H1 (cell line): ENCODE data around the gene PDE3A. TPM values are rescaled to one million over a fixed set of nuclear protein-coding genes. Genes with fewer than 3 reads are reported as not detected.

Experiments used
- CTCF ChIA-PET: fragments of 300-600 bp; sonication (Branson Sonifier 250); formaldehyde crosslinking; loops from one replicate; lab custom pipeline; 2021; ENCODE audit not compliant: partially characterized antibody; lab: Charles Lee
- POLR2A ChIA-PET: fragments of 300-600 bp; sonication (Branson Sonifier 250); formaldehyde crosslinking; loops from one replicate; lab custom pipeline; 2021; ENCODE audit warnings: inconsistent platforms; ENCODE audit not compliant: partially characterized antibody; lab: Charles Lee
- DNase-seq, 2 experiments: peaks; one replicate each; pipeline versions ENCODE4 v3.0.0 to v3.0.0-alpha.2; 2010 to 2022; ENCODE audit warnings: low spot score in 2 of 2, low read depth in 1 of 2, mixed read lengths in 1 of 2
- FAIRE-seq: peaks from 2 replicates; lab custom pipeline; 2011; peaks lifted over from hg19 to GRCh38; lab: Jason Lieb, UNC
- H2AFZ ChIP-seq: 2 replicates; pipeline ENCODE4 v1.8.1; 2012; ENCODE audit warnings: low read length, inconsistent platforms
- H2AK5ac ChIP-seq: 2 replicates; pipeline ENCODE4 v1.6.1; 2013; ENCODE audit warnings: low read depth, low read length
- H2BK120ac ChIP-seq: replicated peaks from 2 replicates; pipeline ENCODE3; 2013; ENCODE audit warnings: low read depth, low read length, inconsistent platforms
- H2BK12ac ChIP-seq: 2 replicates; pipeline ENCODE4 v1.6.1; 2013; ENCODE audit warnings: low read depth, low read length
- H2BK15ac ChIP-seq: 2 replicates; pipeline ENCODE4 v1.6.1; 2013; ENCODE audit warnings: low read length
- H2BK20ac ChIP-seq: 2 replicates; pipeline ENCODE4 v1.6.1; 2013; ENCODE audit warnings: low read length
- H2BK5ac ChIP-seq: 2 replicates; pipeline ENCODE4 v1.6.1; 2013; ENCODE audit warnings: low read depth, low read length
- H3K14ac ChIP-seq: 2 replicates; pipeline ENCODE4 v1.6.1; 2013; ENCODE audit warnings: inconsistent platforms; ENCODE audit not compliant: insufficient read length
- H3K18ac ChIP-seq: 2 replicates; pipeline ENCODE4 v1.6.1; 2013; ENCODE audit warnings: low read length; ENCODE audit errors: extremely low read depth
- H3K23ac ChIP-seq: 2 replicates; pipeline ENCODE4 v1.6.1; 2013; ENCODE audit warnings: inconsistent platforms; ENCODE audit not compliant: insufficient read length
- H3K23me2 ChIP-seq: 2 replicates; pipeline ENCODE4 v1.6.1; 2013; ENCODE audit warnings: low read depth, low read length
- H3K27ac ChIP-seq: 2 replicates; pipeline ENCODE4 v1.6.1; 2011; ENCODE audit warnings: low read depth, low read length, inconsistent platforms
- H3K27me3 ChIP-seq, 4 experiments: replicated peaks in 1 of 4; 1 replicate in 1 of 4; 2 replicates in 3 of 4; pipeline versions ENCODE4 v1.6.1 to v1.8.1; 2011 to 2013; ENCODE audit warnings: low read length in 3 of 4, mild to moderate bottlenecking in 3 of 4, inconsistent platforms in 2 of 4, mixed read lengths in 2 of 4, moderate library complexity in 1 of 4; ENCODE audit not compliant: control insufficient read depth in 3 of 4, insufficient read depth in 3 of 4; ENCODE audit errors: extremely low read depth in 1 of 4
- H3K36me3 ChIP-seq, 4 experiments: 2 replicates each; pipeline versions ENCODE4 v1.6.1 to v1.8.1; 2011 to 2013; ENCODE audit warnings: mild to moderate bottlenecking in 4 of 4, low read length in 3 of 4, moderate library complexity in 2 of 4, control low read depth in 1 of 4, inconsistent platforms in 1 of 4; ENCODE audit not compliant: insufficient read depth in 4 of 4, control insufficient read depth in 2 of 4
- H3K4ac ChIP-seq: replicated peaks from 2 replicates; pipeline ENCODE3; 2013; ENCODE audit warnings: low read length, low read depth, mixed read lengths, inconsistent platforms; ENCODE audit not compliant: insufficient read length
- H3K4me1 ChIP-seq, 4 experiments: replicated peaks in 1 of 4; 1 replicate in 1 of 4; 2 replicates in 3 of 4; pipeline versions ENCODE4 v1.6.1 to v1.8.1; 2011 to 2013; ENCODE audit warnings: low read length in 3 of 4, inconsistent platforms in 2 of 4, mixed read lengths in 1 of 4; ENCODE audit not compliant: insufficient read depth in 4 of 4, control insufficient read depth in 3 of 4
- H3K4me2 ChIP-seq, 2 experiments: 2 replicates each; pipeline versions ENCODE4 v1.6.1 to v1.8.1; 2011 to 2013; ENCODE audit warnings: low read depth in 2 of 2, low read length in 2 of 2, control low read depth in 1 of 2, inconsistent platforms in 1 of 2, mild to moderate bottlenecking in 1 of 2; ENCODE audit not compliant: insufficient read depth in 1 of 2
- H3K4me3 ChIP-seq, 4 experiments: fragments of 200-600, 300-600 bp in 1 of 4; sonication (generic), shearing (Covaris generic), sonication (Bioruptor Twin) in 1 of 4; 2 replicates each; pipeline versions ENCODE4 v1.5.1 to v1.8.1; 2011 to 2016; ENCODE audit warnings: low read length in 4 of 4, low read depth in 3 of 4, control low read depth in 2 of 4, inconsistent platforms in 2 of 4, mild to moderate bottlenecking in 2 of 4, mixed read lengths in 1 of 4, moderate library complexity in 1 of 4; ENCODE audit not compliant: insufficient read depth in 2 of 4; ENCODE audit errors: extremely low read depth in 1 of 4
- H3K56ac ChIP-seq: replicated peaks from 2 replicates; pipeline ENCODE3; 2013; ENCODE audit warnings: low read depth, mild to moderate bottlenecking, mixed read lengths, low read length, inconsistent platforms; ENCODE audit not compliant: insufficient read length
- H3K79me1 ChIP-seq: 2 replicates; pipeline ENCODE4 v1.6.1; 2013; ENCODE audit warnings: low read depth, low read length, control low read depth
- H3K79me2 ChIP-seq, 2 experiments: 2 replicates each; pipeline versions ENCODE4 v1.6.1 to v1.8.1; 2012 to 2013; ENCODE audit warnings: low read length in 2 of 2, mild to moderate bottlenecking in 2 of 2, inconsistent platforms in 1 of 2; ENCODE audit not compliant: insufficient read depth in 2 of 2, control insufficient read depth in 1 of 2
- H3K9ac ChIP-seq, 4 experiments: replicated peaks in 1 of 4; 1 replicate in 1 of 4; 2 replicates in 3 of 4; pipeline versions ENCODE4 v1.6.1 to v1.8.1; 2011 to 2013; ENCODE audit warnings: low read depth in 3 of 4, low read length in 3 of 4, control low read depth in 2 of 4, mild to moderate bottlenecking in 2 of 4, moderate library complexity in 2 of 4, inconsistent platforms in 1 of 4; ENCODE audit errors: extremely low read depth in 1 of 4
- H3K9me3 ChIP-seq, 2 experiments: 2 replicates each; pipeline versions ENCODE4 v1.6.1 to v1.8.1; 2012 to 2013; ENCODE audit warnings: mild to moderate bottlenecking in 2 of 2, moderate library complexity in 2 of 2, control low read depth in 1 of 2, inconsistent platforms in 1 of 2, low read depth in 1 of 2, low read length in 1 of 2, mixed read lengths in 1 of 2; ENCODE audit not compliant: insufficient read depth in 2 of 2
- H4K20me1 ChIP-seq, 2 experiments: replicated peaks in 1 of 2; 2 replicates each; pipeline versions ENCODE3 to v1.8.1; 2011 to 2013; ENCODE audit warnings: inconsistent platforms in 2 of 2, low read length in 2 of 2, mild to moderate bottlenecking in 1 of 2; ENCODE audit not compliant: insufficient read depth in 2 of 2, control insufficient read depth in 1 of 2
- H4K5ac ChIP-seq: 2 replicates; pipeline ENCODE4 v1.6.1; 2013; ENCODE audit warnings: low read length, low read depth, mixed read lengths, inconsistent platforms; ENCODE audit not compliant: insufficient read length
- H4K8ac ChIP-seq: 2 replicates; pipeline ENCODE4 v1.8.0; 2013; ENCODE audit warnings: mild to moderate bottlenecking, moderate library complexity, low read length, inconsistent platforms; ENCODE audit not compliant: insufficient read depth; ENCODE audit errors: extremely low read depth
- H4K91ac ChIP-seq: replicated peaks from 2 replicates; pipeline ENCODE3; 2013; ENCODE audit warnings: low read length, mixed read lengths, inconsistent platforms; ENCODE audit not compliant: insufficient read length
- BACH1 ChIP-seq: IDR thresholded peaks from 2 replicates; pipeline ENCODE4 v1.6.1; 2012; ENCODE audit warnings: low read length, improper control_type of control experiment
- BCL11A ChIP-seq, 2 experiments: IDR thresholded peaks; one replicate each; pipeline ENCODE4 v1.6.1; 2011; ENCODE audit warnings: low read depth in 2 of 2, low read length in 2 of 2, mild to moderate bottlenecking in 2 of 2
- E2F6 ChIP-seq: IDR thresholded peaks from 2 replicates; pipeline ENCODE4 v1.6.1; 2012; ENCODE audit warnings: inconsistent platforms
- EGR1 ChIP-seq: IDR thresholded peaks from 2 replicates; pipeline ENCODE4 v1.6.1; 2011; ENCODE audit warnings: low read depth, low read length, borderline replicate concordance
- FOSL1 ChIP-seq: IDR thresholded peaks from 2 replicates; pipeline ENCODE4 v1.6.1; 2011; ENCODE audit warnings: mild to moderate bottlenecking, low read depth, low read length, moderate library complexity; ENCODE audit not compliant: insufficient read depth
- JUND ChIP-seq: IDR thresholded peaks from 2 replicates; pipeline ENCODE4 v1.6.1; 2011; ENCODE audit warnings: mild to moderate bottlenecking, improper control_type of control experiment, low read length
- MAFK ChIP-seq: IDR thresholded peaks from 2 replicates; pipeline ENCODE4 v1.6.1; 2012; ENCODE audit warnings: low read depth, mild to moderate bottlenecking, improper control_type of control experiment, low read length
- NANOG ChIP-seq: IDR thresholded peaks from 2 replicates; pipeline ENCODE4 v1.6.1; 2011; ENCODE audit warnings: low read length, low read depth, mild to moderate bottlenecking, inconsistent platforms; ENCODE audit not compliant: insufficient read depth, poor library complexity, severe bottlenecking
- SAP30 ChIP-seq: fragments of 300-600 bp; sonication (generic); IDR thresholded peaks from 2 replicates; pipeline ENCODE4 v1.7.1; 2012; ENCODE audit warnings: low read length, moderate library complexity, mild to moderate bottlenecking, inconsistent platforms; ENCODE audit not compliant: insufficient read depth, insufficient replicate concordance
- SIRT6 ChIP-seq: IDR thresholded peaks from one replicate; pipeline ENCODE4 v1.7.1; 2012; ENCODE audit warnings: low read length, inconsistent platforms
- SP1 ChIP-seq: IDR thresholded peaks from 2 replicates; pipeline ENCODE4 v1.6.1; 2011; ENCODE audit warnings: low read depth, low read length
- YY1 ChIP-seq: IDR thresholded peaks from 2 replicates; pipeline ENCODE4 v1.6.1; 2011; ENCODE audit warnings: low read depth, mild to moderate bottlenecking, low read length
- WGBS, 2 experiments: shearing (Covaris generic) in 1 of 2; methylation state at CpG; one replicate each; pipeline versions ENCODE4 v1.1.6 to v1.1.7; 2013 to 2015; ENCODE audit warnings: low lambda C conversion rate in 2 of 2, mixed read lengths in 2 of 2, inconsistent platforms in 1 of 2, low coverage in 1 of 2, missing lambda C conversion rate in 1 of 2; ENCODE audit not compliant: insufficient replicate concordance in 2 of 2, insufficient coverage in 1 of 2, insufficient read length in 1 of 2; ENCODE audit errors: extremely low coverage in 1 of 2, missing lambda C conversion rate in 1 of 2; 5-methylcytosine and 5-hydroxymethylcytosine counted together
- polyA plus RNA-seq, 7 experiments: library from polyadenylated mRNA; depleted of rRNA in 3 of 7; stranded (reverse) in 5 of 7; unstranded in 2 of 7; fragments of >200 nt in 5 of 7; fragments of 200-250 nt in 2 of 7; gene quantifications; 1 replicate in 5 of 7; 2 replicates in 1 of 7; 4 replicates in 1 of 7; pipeline versions ENCODE4 v1.2.1 to v1.2.3, GENCODE V29; 2011 to 2013; ENCODE audit warnings: missing spikeins in 2 of 7, mixed read lengths in 2 of 7
- total RNA-seq: library from RNA; stranded (reverse); fragmentation: NEBNext Ultra II Directional; extraction: Animal tissue kit (Norgen Biotek cat#: 25700); gene quantifications from 2 replicates; pipeline ENCODE4 v1.2.1, GENCODE V29; 2021

The PDE3A gene
- total and polyA plus RNA-seq, 2 of the 8 experiments (the other 6 are each of a cell fraction or from before 2014, with no cell fraction given), result 1.4 to 3.4 TPM

GRCh38 chr12:20620261-20620660 lies 251.9 kb downstream of the PDE3A start:
- no peak for FAIRE-seq
- no peaks in the 10 kb centered on the region for H3K36me3 ChIP-seq

More at GRCh38 chr12:20620261-20620660, 251.9 kb downstream of the PDE3A start:
- Histone ChIP-seq H3K23ac (no peak overlapping the region), H3K18ac (no peak overlapping the region), H3K9ac (no peak overlapping the region), H2BK120ac (no peak overlapping the region), H3K27me3 (no peaks in the 10 kb centered on the region), H2BK15ac (no peak overlapping the region), H2BK12ac (no peak overlapping the region), H4K5ac (no peak overlapping the region), H4K8ac (no peak overlapping the region)
- CTCF ChIA-PET, result interaction anchor here (0.7 kb wide), 1 partner anchor 18 kb away, joined by 3 read pairs; no protein-coding TSS in a partner anchor
- DNase-seq, result no peak
- 84% methylated on average over 2 of the region's 2 CpGs; no CpG with 5 or more reads in 1 of the 2 experiments for WGBS, 2 experiments
- no peak for TF ChIP-seq SIRT6
- no peak for TF ChIP-seq EGR1
- TF ChIP-seq FOSL1, result no peak
- no peak for TF ChIP-seq BACH1
- no peak for TF ChIP-seq JUND
- no peak for TF ChIP-seq MAFK
- no peak for TF ChIP-seq SAP30
- no peak for TF ChIP-seq NANOG
- TF ChIP-seq YY1, result no peak
- TF ChIP-seq E2F6, result no peak
- TF ChIP-seq BCL11A (IDR thresholded peaks at IDR 0.05; ENCODE audit: low read depth in 2 of 2, low read length in 2 of 2), result no peak
- TF ChIP-seq SP1, result no peak
- TF ChIP-seq, all 59 proteins: peak for 0
- H3K56ac ChIP-seq, result no peak overlapping the region
- no peaks in the 10 kb centered on the region for H3K4me1 ChIP-seq
- H2AK5ac ChIP-seq, result no peak overlapping the region
- H3K79me1 ChIP-seq, result no peaks in the 10 kb centered on the region
- H3K4me3 ChIP-seq, result no peak overlapping the region
- H2AFZ ChIP-seq, result no peak overlapping the region
- POLR2A ChIA-PET, result no interaction called here
- no peak overlapping the region for H4K91ac ChIP-seq
- H3K14ac ChIP-seq, result no peak overlapping the region
- H3K4me2 ChIP-seq, result no peak overlapping the region
- no peaks in the 10 kb centered on the region for H3K23me2 ChIP-seq
- no peaks in the 10 kb centered on the region for H3K79me2 ChIP-seq
- H2BK5ac ChIP-seq, result no peak overlapping the region
- no peak overlapping the region for H3K4ac ChIP-seq
- H4K20me1 ChIP-seq, result no peaks in the 10 kb centered on the region
- no peaks in the 10 kb centered on the region for H3K9me3 ChIP-seq
- H3K27ac ChIP-seq, result no peak overlapping the region
- H2BK20ac ChIP-seq, result no peak overlapping the region
